BJ (cell line): ENCODE results near the gene MSLN. TPM values are rescaled to one million over a fixed set of nuclear protein-coding genes. Genes with fewer than 3 reads are reported as not detected.
"Not testable (repeated sequence)": the region's sequence is repeated elsewhere in the genome, so short reads cannot be mapped to it uniquely, and the experiment has no call there.

Experiments
- CTCF ChIA-PET: fragments of 350-600 bp; formaldehyde crosslinking; extraction: SDS; loops from one replicate; lab custom pipeline; 2021; ENCODE audit warnings: antibody characterized with exemption, inconsistent platforms; lab: Yijun Ruan, JAX
- POLR2A ChIA-PET: fragments of 300-600 bp; sonication (Branson Sonifier 250); formaldehyde crosslinking; extraction: SDS; loops from one replicate; lab custom pipeline; 2021; ENCODE audit warnings: antibody characterized with exemption; lab: Charles Lee
- DNase-seq: peaks from one replicate; pipeline ENCODE4 v3.0.0-alpha.2; 2011; ENCODE audit warnings: low read depth
- H3K27me3 ChIP-seq: 2 replicates; pipeline ENCODE4 v1.6.0; 2011; ENCODE audit warnings: low read length; ENCODE audit not compliant: control insufficient read depth, insufficient read depth
- H3K36me3 ChIP-seq: 2 replicates; pipeline ENCODE4 v1.5.1; 2011; ENCODE audit warnings: low read length; ENCODE audit not compliant: control insufficient read depth, insufficient read depth
- H3K4me3 ChIP-seq: 2 replicates; pipeline ENCODE4 v1.5.1; 2011; ENCODE audit warnings: low read depth, mild to moderate bottlenecking, control low read depth, low read length
- polyA plus RNA-seq: library from polyadenylated mRNA; depleted of rRNA; stranded (reverse); fragments of >200 nt; gene quantifications from 2 replicates; pipeline ENCODE4 v1.2.3, GENCODE V29; 2011
- TF ChIP-seq, protein P1 (sequence below): IDR thresholded peaks from 2 replicates; pipeline ENCODE4 v1.5.1; 2011; ENCODE audit warnings: low read depth, mild to moderate bottlenecking, control low read depth, inconsistent platforms, low read length, moderate library complexity; ENCODE audit not compliant: insufficient read depth

The MSLN gene
- polyA plus RNA-seq, 1 experiment: 0.67 TPM

GRCh38 chr16:752007-752312, 8.6 kb upstream of the MSLN start:
- TF ChIP-seq, protein P1, sequence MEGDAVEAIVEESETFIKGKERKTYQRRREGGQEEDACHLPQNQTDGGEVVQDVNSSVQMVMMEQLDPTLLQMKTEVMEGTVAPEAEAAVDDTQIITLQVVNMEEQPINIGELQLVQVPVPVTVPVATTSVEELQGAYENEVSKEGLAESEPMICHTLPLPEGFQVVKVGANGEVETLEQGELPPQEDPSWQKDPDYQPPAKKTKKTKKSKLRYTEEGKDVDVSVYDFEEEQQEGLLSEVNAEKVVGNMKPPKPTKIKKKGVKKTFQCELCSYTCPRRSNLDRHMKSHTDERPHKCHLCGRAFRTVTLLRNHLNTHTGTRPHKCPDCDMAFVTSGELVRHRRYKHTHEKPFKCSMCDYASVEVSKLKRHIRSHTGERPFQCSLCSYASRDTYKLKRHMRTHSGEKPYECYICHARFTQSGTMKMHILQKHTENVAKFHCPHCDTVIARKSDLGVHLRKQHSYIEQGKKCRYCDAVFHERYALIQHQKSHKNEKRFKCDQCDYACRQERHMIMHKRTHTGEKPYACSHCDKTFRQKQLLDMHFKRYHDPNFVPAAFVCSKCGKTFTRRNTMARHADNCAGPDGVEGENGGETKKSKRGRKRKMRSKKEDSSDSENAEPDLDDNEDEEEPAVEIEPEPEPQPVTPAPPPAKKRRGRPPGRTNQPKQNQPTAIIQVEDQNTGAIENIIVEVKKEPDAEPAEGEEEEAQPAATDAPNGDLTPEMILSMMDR: no peak
- Histone ChIP-seq H3K36me3 (no peaks in the 10 kb centered on the region), H3K4me3 (no peak overlapping the region), H3K27me3 (0 out of 2 replicates have a peak, but pooled peaks cover 3% of the 10 kb centered on the region)
- DNase-seq: no peak
- POLR2A ChIA-PET: no interaction called here
- CTCF ChIA-PET: interaction anchor here (1.2 to 2.3 kb wide), 3 partner anchors 9 to 34 kb away, joined by 3 to 11 read pairs (median 4); partner anchors contain the start of gene MSLN

DNA sequence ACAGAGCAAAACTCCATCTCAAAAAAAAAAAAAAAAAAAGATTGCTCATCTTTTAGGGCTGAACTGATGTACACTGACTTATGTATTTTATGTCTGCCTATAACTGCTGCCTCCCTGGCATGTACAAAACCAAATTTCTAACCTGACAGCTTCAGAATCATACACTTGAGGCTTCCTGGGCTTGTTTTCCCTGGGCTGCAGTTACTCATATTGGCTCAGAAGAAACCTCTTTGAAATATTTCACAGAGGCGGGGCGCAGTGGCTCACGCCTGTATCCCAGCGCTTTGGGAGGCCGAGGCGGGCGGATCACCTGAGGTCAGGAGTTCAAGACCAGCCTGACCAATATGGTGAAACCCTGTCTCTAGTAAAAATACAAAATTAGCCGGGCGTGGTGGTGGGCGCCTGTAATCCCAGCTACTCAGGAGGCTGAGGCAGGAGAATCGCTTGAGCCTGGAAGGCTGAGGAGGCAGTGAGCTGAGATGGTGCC, 6.4 kb upstream of the MSLN start:
- H3K27me3 ChIP-seq, CTCF ChIA-PET, POLR2A ChIA-PET, DNase-seq, H3K4me3 ChIP-seq, H3K36me3 ChIP-seq: not testable (repeated sequence)

DNA sequence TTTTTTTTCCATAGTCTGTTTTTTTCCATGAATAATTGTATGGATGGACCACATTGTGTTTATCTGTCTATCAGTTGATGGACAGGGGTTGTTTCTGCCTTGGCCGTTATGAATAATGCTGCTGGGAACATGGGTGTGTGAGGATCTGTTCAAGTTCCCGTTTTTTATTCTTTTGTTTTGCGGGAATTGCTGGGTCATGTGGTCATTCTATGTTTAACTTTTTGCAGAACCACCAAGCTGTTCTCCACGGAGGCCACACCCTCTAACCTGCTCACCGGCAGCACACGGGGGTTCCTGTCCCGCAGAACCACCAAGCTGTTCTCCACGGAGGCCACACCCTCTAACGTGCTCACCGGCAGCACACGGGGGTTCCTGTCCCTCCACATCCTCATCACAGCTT, 5.9 kb upstream of the MSLN start:
- CTCF ChIA-PET: no interaction called here
- Histone ChIP-seq H3K4me3 (no peak overlapping the region), H3K36me3 (no peaks in the 10 kb centered on the region), H3K27me3 (0 out of 2 replicates have a peak, but pooled peaks cover 3% of the 10 kb centered on the region)
- DNase-seq: no peak
- TF ChIP-seq, protein P1: no peak
- POLR2A ChIA-PET: no interaction called here

- POLR2A ChIA-PET: no interaction called here
- no peaks in the 10 kb centered on the region for H3K36me3 ChIP-seq
Measured at GRCh38 chr16:756428-756827, 4.1 kb upstream of the MSLN start.

DNA sequence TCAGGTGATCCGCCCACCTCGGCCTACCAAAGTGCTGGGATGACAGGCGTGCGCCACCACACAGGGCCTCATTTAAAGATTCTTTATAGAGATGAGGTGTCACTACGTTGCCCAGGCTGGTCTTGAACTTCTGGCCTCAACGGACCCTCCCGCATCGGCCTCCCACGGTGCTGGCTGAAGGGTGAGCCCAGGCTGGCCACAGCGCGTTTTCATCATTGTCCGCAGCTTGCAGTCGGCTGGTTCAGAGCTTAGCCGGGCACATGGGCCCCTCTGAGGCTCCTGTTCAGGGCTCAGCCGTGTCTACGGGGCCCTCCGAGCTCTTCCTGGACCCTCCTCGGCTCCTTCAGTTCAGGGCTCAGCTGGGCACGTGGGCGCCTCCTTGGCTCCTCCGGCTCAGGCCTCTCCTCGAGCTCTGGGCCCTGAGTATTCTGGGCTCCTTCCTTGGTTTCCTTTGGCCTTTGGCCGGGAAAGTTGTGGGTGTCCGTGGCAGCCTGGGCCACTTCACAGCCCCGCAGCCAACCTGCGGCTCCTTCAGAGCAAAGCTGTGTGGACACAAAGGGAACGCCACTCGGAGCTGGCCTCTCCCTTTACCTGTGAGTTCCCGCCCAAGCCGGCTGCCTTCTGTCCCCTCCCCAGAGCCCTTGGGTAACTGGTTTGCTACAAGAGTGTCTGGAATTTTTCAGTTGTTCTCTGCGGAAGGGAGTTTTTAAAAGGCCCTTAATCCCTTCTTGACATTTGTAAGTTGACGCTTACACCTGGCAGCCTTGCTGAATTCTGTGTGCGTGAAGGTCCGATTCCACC, 1.2 kb upstream of the MSLN start:
- no peak for DNase-seq
- Histone ChIP-seq H3K4me3 (no peak overlapping the region), H3K36me3 (no peaks in the 10 kb centered on the region), H3K27me3 (no peaks in the 10 kb centered on the region)
- TF ChIP-seq, protein P1: no peak
- POLR2A ChIA-PET: no interaction called here
- CTCF ChIA-PET: interaction anchor here (1.0 kb wide), 1 partner anchor 47 kb away, joined by 4 read pairs; no protein-coding TSS in a partner anchor

More at GRCh38 chr16:756428-756827, 4.1 kb upstream of the MSLN start:
- TF ChIP-seq, protein P1: no peak
- H3K4me3 ChIP-seq: no peak overlapping the region
- H3K27me3 ChIP-seq: 0 out of 2 replicates have a peak, but pooled peaks cover 3% of the 10 kb centered on the region
- DNase-seq: no peak
- CTCF ChIA-PET: interaction anchor here (1.0 kb wide), 1 partner anchor 14 kb away, joined by 3 read pairs; no protein-coding TSS in a partner anchor
